Stromal cell of bone marrow (primary cell): ENCODE results near the gene PACSIN1.
"Not testable (repeated sequence)": the region's sequence is repeated elsewhere in the genome, so short reads cannot be mapped to it uniquely, and the experiment has no call there.

Source experiments
- DNase-seq: peaks from one replicate; pipeline ENCODE4 v3.0.0-alpha.2; 2012; ENCODE audit warnings: low read depth

PACSIN1 gene

GRCh38 chr6:34457742-34458735 lies 7.8 kb upstream of the PACSIN1 start:
- no peak for DNase-seq

DNA sequence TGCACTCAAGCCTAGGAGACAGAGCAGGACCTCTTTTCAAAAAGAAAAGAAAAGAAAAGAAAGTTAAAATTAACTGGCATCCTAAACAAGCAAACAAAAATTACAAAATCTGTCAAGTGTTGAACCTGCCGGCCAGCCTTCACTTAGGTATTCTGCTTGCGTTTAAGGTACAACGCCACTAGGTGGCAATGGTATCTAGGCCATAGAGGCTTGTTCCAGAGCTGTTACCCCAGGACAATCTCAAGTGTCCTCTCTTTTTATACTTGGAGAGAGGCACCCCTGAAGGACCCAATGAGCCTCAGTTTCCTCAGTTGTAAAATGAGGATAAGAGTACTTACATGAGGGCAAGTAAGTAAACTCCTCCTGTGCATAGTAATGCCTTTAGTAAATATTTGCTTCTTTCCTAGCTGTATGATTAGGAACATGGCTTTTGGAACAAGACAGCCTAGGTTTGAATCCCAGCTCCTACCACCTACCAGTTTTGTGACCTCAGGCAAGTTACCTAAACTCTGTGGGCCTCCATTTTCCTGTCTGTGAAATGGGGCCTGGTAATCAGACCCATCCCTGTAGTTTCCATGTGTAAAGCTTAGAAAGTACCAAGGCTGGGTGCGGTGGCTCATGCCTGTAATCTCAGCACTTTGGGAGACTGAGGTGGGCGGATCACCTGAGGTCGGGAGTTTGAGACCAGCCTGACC lies 5.8 kb upstream of the PACSIN1 start:
- peak; percentile 13 for DNase-seq

DNA sequence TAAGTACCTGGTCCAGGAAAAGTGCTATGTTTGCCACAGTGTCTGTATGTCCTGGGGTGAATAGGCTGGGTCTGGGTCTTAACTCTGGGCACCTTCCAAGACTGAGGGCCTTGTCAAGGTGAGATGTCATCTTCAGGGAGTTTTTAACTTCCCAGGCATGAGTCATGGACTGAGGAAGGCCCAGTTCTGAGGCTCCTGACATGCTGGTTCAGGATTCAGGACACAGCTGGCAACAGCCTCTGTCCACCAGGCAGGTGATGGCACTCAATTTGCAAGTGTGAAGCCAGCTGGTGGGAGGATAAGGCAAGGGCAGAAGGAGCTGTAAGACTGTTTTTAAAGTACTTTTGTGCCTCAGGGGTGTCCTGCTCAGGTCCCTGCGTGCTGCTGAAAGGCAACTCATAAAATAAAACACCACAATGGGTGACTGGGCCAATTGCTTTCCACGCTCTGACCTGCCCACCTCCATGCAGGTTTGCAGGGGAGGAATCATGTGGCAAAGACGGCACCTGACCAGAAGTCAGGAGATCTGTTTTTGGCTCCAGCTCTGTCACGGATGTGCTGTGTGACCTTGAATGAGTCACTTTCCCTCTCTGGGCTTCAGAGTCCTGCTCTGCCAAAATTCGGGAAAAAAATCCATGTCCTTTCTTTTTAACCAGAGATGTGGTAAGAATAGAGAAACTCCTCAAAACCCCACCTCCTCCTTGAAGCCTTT lies 4.9 kb upstream of the PACSIN1 start:
- DNase-seq, result no peak

- no peak for DNase-seq
Measured at GRCh38 chr6:34462010-34462409, 3.9 kb upstream of the PACSIN1 start.

DNA sequence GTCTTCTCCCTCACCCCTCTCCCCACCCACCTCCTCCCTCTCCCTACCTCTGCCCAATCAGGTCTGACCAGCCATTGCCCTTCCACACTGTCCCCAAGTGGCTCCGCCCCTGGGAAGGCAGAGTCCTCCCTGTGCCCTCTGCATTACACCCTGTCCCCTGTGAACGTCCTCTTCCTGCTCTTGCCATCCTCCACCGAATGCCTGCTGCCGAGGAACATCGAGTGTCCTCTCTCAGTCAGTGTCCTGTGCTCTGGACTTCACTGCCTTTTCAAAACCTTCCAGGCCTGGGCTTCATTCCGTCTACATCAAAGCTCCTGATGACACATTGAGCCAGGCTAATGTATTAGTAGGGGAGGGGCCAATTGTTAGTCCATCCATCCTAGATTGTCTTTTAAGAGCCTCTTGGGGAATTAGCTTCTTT lies 3.3 kb upstream of the PACSIN1 start:
- no peak for DNase-seq

DNA sequence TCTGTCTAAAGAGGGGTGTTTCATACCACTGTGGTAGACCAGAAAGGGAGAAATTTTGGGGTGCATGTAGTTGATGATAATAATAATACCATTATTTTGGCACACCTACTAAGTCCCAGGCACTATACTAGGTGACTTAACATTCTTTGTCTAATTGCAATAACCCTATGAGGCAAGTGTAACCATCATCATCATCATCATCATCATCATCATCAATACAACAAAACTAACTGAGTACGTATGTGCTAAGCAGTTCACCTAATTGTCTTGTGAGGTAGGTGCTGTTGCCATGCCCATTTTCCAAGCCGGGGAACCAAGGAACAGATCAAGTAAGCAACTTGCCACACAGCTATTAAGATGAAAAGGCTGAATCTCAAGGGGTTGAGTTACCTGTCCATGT lies 2.6 kb upstream of the PACSIN1 start:
- no peak for DNase-seq

DNA sequence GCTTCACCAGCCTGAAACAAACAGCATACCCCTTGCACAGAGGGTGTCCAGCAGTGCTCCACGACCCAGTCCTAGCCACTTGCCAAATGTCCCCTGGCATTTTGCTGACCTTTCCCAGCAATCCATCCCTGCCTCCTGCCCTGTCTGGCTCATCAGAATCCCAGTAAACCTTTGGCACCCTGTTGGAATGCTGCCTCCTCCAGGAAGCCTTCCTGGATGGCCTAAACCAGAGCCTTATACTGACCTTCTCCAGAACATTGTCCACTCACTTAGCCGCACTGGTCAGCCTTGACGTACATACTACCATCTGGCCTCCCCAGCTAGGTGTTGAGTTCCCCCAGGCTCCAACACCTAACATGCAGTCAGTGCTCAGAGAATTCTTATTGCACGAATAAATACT lies 2.0 kb upstream of the PACSIN1 start:
- no peak for DNase-seq

DNA sequence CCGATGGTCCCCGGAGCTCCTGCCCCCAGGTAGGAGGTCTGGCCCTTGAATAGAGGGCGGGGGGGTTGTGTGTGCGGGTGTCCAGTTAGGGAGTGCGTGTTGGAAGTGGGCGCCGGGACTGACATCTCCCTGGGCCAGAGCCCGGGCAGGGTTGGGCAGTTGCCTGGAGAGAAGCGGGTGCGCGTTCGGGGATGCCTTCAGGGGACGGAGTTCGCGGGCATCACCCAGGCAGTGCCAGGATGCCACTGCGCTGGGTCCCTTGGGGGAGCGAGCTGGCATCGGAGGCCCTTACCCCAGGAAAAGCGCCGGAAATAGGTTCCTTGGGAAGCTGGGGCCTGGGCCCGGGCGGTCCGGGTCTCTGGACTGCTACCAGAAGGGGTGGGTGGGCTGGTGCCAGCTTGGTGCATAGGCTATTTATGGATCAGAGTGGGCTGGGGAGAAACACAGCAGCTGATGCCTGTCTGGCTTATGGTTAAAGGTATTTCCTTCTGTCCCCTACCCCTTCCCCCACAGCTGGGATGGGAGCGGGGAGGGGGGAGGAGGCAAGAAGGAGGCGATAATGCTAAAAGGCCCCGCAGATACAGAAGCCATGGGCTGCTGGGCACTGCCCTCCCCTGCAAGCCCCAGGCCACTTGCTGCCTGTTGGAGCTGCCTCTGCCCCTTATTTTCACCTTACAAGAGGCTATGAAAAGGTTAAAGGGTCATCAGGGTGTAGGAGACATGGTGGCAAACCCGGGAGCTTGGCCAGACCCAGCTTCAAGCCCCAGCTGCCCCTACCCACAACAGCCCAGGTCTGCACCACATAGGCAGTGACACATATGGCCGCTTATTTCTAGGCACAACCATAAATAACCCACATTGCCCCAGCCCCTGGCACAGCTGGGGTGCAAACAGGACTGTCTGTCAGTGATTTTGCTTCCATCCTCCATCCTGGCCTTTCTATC lies 638 bp downstream of the PACSIN1 start:
- no peak for DNase-seq

DNA sequence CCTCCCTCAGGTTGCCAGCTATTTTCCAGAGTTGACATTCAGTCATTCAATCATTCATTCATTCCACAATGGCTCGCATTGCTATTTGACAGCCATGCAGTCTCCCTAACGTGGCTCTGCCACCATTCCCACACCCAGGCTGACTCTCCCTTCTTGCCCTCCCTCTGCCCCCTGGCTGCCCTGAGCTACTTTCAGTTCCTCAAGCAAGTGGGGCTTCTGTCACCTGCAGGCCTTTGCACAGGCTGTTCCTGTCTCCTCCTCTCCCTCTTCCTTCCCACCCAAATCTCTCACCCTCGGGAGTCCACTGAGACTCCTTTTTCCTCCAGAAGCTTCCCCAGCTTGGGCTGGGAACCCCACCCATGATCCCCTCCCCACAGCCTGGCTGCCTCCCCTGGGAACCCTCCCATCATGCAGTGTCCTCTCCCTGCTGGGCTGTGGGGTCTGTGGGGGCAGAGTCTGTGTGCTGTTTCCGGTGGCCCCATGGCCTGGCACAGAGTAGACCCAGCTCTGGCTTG lies 2.6 kb downstream of the PACSIN1 start:
- DNase-seq, result no peak

- no peak for DNase-seq
Measured at GRCh38 chr6:34469499-34469898, 3.6 kb downstream of the PACSIN1 start.

DNA sequence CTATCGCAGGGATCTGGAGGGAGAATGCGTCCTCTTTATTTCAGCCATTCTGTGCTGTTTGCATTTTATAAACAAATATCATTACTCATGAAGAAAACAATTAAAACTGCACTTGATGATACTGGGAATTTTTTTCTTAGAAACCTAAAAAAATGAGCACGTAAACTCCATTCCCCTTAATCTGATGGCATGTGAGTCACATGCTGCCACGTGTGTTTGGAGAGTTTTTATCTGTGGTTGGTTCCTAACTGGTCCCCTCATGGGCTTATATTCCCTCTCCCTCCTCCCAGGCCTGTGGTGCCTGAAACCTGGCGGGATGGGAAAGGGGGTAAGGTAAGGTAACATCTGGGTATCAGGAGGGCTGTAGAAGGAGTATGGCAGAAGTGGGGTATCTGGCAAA lies 6.5 kb downstream of the PACSIN1 start:
- DNase-seq, result no peak

GRCh38 chr6:34473967-34474366 lies 8.1 kb downstream of the PACSIN1 start:
- no peak for DNase-seq

- DNase-seq, result no peak
Measured at GRCh38 chr6:34474754-34475153, 8.9 kb downstream of the PACSIN1 start.

GRCh38 chr6:34475238-34475682 lies 9.4 kb downstream of the PACSIN1 start:
- no peak for DNase-seq

DNA sequence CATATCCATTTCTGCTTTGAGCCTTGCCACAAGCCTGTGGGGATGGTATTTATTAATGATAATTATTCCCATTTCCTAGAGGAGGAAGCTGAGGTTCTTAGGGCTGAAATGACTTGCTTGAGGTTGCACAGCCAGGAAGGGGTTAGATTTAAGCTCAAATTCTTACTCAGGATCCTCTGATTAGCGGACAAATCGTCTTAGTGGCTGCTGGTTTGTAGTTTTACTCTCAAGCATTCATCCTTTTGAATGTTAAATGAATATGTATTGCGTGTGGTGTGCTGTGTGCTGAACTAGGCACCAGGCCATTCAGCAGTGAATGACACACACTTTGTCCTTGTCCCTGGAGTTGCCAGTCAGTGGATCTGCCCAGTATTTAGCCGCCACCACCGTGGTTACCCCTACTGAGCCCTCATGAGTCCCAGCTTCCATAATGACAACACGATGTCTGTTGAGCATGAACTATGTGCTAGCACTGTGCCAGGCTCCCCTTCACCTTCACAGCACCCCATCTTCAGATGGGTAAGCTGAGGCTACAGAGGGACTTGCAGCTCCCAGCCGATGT lies 10.0 kb downstream of the PACSIN1 start:
- DNase-seq, result no peak

DNA sequence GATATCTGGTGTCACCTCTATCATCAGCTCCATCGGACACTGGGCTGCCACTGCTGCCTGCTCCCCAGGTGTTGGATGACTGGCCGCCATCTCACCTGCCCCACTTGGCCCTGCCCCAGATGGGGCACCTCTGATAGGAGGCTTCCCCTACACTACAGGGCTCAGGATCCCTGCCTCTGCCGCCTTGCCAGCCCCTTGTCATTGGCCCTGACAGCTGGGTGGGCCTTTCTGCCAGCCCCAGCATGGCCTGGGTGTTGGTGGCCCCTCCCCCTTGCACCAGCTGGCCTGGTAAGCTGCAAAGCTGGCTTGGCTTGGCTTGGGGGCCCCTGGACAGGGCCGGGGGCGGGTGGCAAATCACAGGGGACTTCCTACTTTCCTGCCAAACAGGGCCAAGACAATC lies 10.6 kb downstream of the PACSIN1 start:
- no peak for DNase-seq

DNA sequence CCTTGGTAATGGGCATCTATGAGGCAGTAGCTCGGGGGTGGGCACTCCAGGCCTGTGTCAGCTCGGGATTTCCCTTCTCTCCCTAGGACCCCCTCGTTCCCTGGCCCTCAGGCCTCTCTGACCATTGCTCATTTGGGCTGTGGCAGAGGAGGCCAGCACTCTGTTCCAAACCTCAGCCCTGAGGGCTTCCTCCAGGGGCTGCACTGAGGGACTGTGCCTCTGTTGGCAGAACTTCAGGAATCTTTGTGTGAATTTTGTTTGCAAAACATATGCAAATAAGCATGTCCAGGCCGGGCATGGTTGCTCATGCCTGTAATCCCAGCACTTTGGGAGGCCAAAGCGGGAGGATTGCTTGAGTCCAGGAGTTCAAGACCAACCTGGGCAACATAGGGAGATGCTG lies 11.0 kb downstream of the PACSIN1 start:
- DNase-seq, result no peak

GRCh38 chr6:34478796-34479195 lies 12.9 kb downstream of the PACSIN1 start:
- no peak for DNase-seq

GRCh38 chr6:34483781-34484180 lies 17.9 kb downstream of the PACSIN1 start:
- DNase-seq, result not testable (repeated sequence)

- no peak for DNase-seq
Measured at GRCh38 chr6:34484391-34484790, 18.5 kb downstream of the PACSIN1 start.

DNA sequence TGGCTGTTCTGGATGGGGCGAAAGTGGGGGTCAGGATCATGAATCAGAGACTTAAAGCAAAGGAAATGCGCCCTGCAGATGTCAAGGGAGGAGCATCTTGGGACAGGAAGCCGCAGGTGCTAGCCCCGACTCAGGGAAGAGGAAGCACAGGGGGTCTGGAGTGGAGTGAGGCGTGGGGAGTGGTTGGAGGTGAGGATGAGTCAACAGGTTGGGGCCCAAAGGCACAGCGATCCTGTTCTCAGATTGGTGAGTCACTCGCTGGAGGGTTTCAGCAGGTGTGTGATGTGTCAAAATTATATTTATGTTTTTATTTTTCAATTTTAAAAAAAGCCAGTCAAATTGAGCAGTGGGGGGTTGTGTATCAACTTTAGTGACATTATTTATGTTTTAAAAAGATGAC lies 19.0 kb downstream of the PACSIN1 start:
- DNase-seq, result no peak
